KMS-11 (cell line): Measurements from ENCODE around the gene TCF4.

Source experiments
- H2AFZ ChIP-seq: fragments of 200-600 bp; sonication (generic); 2 replicates; pipeline ENCODE4 v1.6.1; 2016; ENCODE audit warnings: antibody characterized with exemption, mixed run types, low read depth
- H3K27ac ChIP-seq: fragments of 200-600 bp; sonication (generic); 2 replicates; pipeline ENCODE4 v1.6.1; 2016; ENCODE audit warnings: mild to moderate bottlenecking, mixed run types
- H3K27me3 ChIP-seq: fragments of 200-600 bp; sonication (generic); 2 replicates; pipeline ENCODE4 v1.6.1; 2017; ENCODE audit warnings: mild to moderate bottlenecking, low read depth, mixed run types, moderate library complexity; ENCODE audit not compliant: insufficient read depth
- H3K36me3 ChIP-seq: fragments of 200-600 bp; sonication (generic); 2 replicates; pipeline ENCODE4 v1.6.1; 2017; ENCODE audit warnings: mild to moderate bottlenecking, mixed run types; ENCODE audit not compliant: insufficient read depth
- H3K4me1 ChIP-seq: fragments of 200-600 bp; sonication (generic); 2 replicates; pipeline ENCODE4 v1.6.1; 2016; ENCODE audit warnings: mild to moderate bottlenecking, low read depth, mixed run types; ENCODE audit not compliant: poor library complexity, severe bottlenecking
- H3K4me2 ChIP-seq: fragments of 200-600 bp; sonication (generic); 2 replicates; pipeline ENCODE4 v1.7.0; 2016; ENCODE audit warnings: mild to moderate bottlenecking, mixed run types
- H3K4me3 ChIP-seq: fragments of 200-600 bp; sonication (generic); IDR thresholded peaks from 2 replicates; pipeline ENCODE4 v1.6.1; 2017; ENCODE audit warnings: low read depth, low read length, mixed read lengths; ENCODE audit not compliant: insufficient read depth
- H3K79me2 ChIP-seq: fragments of 200-600 bp; sonication (generic); 2 replicates; pipeline ENCODE4 v1.6.1; 2016; ENCODE audit warnings: low read depth, mixed run types; ENCODE audit not compliant: insufficient read depth
- H3K9ac ChIP-seq: fragments of 200-600 bp; sonication (generic); 2 replicates; pipeline ENCODE4 v1.6.1; 2016; ENCODE audit warnings: mild to moderate bottlenecking, mixed run types
- H4K20me1 ChIP-seq: fragments of 200-600 bp; sonication (generic); 2 replicates; pipeline ENCODE4 v1.6.1; 2016; ENCODE audit warnings: mild to moderate bottlenecking, mixed run types; ENCODE audit not compliant: insufficient read depth
- CTCF ChIP-seq: fragments of 200-600 bp; sonication (generic); conservative IDR thresholded peaks from 2 replicates; pipeline ENCODE4 v1.6.1; 2017; ENCODE audit warnings: low read depth, mild to moderate bottlenecking, antibody characterized with exemption, low read length, moderate library complexity, mixed read lengths

The TCF4 gene

GRCh38 chr18:55517055-55517454, 70.9 kb downstream of the TCF4 start:
- Histone ChIP-seq H3K4me1 (peaks cover 5% of the 10 kb centered on the region), H2AFZ (no peak overlapping the region), H3K9ac (no peak overlapping the region), H3K4me2 (no peak overlapping the region), H3K36me3 (no peaks in the 10 kb centered on the region), H3K4me3 (no peak overlapping the region), H3K27me3 (no peaks in the 10 kb centered on the region), H3K27ac (no peak overlapping the region), H3K79me2 (no peaks in the 10 kb centered on the region; the same call in 1 of the 2 replicates), H4K20me1 (no peaks in the 10 kb centered on the region)
- TF ChIP-seq CTCF, result no peak

- no peak overlapping the region for H3K27ac ChIP-seq
- TF ChIP-seq CTCF, result no peak
- no peak overlapping the region for H3K4me3 ChIP-seq
- H3K79me2 ChIP-seq, result no peaks in the 10 kb centered on the region; the same call in 1 of the 2 replicates
- H3K36me3 ChIP-seq, result no peaks in the 10 kb centered on the region
- H3K27me3 ChIP-seq, result no peaks in the 10 kb centered on the region
- peaks cover 12% of the 10 kb centered on the region for H3K4me1 ChIP-seq
- no peak overlapping the region for H2AFZ ChIP-seq
- H4K20me1 ChIP-seq, result no peaks in the 10 kb centered on the region
- no peak overlapping the region for H3K4me2 ChIP-seq
- no peak overlapping the region for H3K9ac ChIP-seq
Measured at GRCh38 chr18:55515941-55516710, 71.9 kb downstream of the TCF4 start.

DNA sequence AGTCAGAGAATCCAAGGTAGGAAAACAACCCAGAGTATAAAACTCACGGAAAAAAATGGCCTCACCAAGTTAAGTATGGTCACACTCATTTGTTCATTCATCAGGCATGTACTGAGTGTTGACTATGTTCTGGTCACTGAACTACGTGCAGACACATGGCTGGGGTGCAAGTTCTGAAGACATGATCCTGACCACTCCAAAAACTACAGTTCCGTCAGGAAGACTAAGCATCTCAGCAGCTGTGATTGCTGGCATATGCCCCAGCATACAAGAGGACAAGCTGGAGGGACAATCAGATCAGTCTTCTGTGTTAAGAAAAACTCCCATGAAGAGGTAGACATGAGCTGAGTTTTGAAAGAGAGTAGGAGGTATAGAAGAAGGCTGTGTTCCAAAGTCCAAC, 72.8 kb downstream of the TCF4 start:
- no peaks in the 10 kb centered on the region for H4K20me1 ChIP-seq
- no peak overlapping the region for H3K9ac ChIP-seq
- no peak overlapping the region for H3K27ac ChIP-seq
- H2AFZ ChIP-seq, result no peak overlapping the region
- peaks cover 21% of the 10 kb centered on the region for H3K4me1 ChIP-seq
- no peaks in the 10 kb centered on the region for H3K36me3 ChIP-seq
- H3K79me2 ChIP-seq, result no peaks in the 10 kb centered on the region; the same call in 1 of the 2 replicates
- H3K4me3 ChIP-seq, result no peak overlapping the region
- TF ChIP-seq CTCF, result no peak
- no peaks in the 10 kb centered on the region for H3K27me3 ChIP-seq
- no peak overlapping the region for H3K4me2 ChIP-seq

GRCh38 chr18:55513161-55513560, 74.8 kb downstream of the TCF4 start:
- Histone ChIP-seq H4K20me1 (no peaks in the 10 kb centered on the region), H2AFZ (no peak overlapping the region), H3K27me3 (no peaks in the 10 kb centered on the region), H3K36me3 (no peaks in the 10 kb centered on the region), H3K79me2 (no peaks in the 10 kb centered on the region), H3K4me1 (peaks cover 40% of the 10 kb centered on the region), H3K27ac (no peak overlapping the region), H3K4me3 (no peak overlapping the region), H3K4me2 (no peak overlapping the region), H3K9ac (no peak overlapping the region)
- no peak for TF ChIP-seq CTCF
